ENCODE measurements around the gene SLC2A1. TPM values are rescaled to one million over a fixed set of nuclear protein-coding genes. Genes with fewer than 3 reads are reported as not detected.

Gene SLC2A1
- total RNA-seq, 1 donor from 2014 or later = 511 TPM

DNA sequence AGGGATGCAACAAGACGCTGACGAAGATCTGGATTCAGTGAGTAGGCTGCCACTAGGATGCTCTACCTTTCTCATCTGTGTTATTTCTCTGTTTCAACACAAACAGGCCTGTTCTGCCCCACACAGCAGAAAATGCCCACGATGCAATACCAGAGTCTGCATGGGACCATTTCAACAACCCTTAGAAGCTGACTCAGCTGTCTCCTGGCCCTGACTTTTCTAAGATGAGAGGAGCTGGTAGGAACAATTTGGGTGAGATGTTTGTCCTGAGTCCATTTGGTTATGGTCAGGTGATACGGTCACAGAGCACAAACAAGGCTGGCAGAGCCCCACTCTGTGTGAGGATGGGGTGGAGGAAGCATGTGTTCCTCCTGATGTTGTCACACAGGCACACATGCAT, 11.5 kb upstream of the SLC2A1 start:
- Mint-ChIP-seq H3K4me3 (ENCODE audit: unreplicated experiment) (no peak overlapping the region), H3K27ac (ENCODE audit: unreplicated experiment) (no peak overlapping the region), H3K27me3 (ENCODE audit: unreplicated experiment) (peaks cover 2% of the 10 kb centered on the region), H3K4me1 (ENCODE audit: unreplicated experiment) (peaks cover 10% of the 10 kb centered on the region), H3K9me3 (ENCODE audit: unreplicated experiment) (no peaks in the 10 kb centered on the region), H3K36me3 (ENCODE audit: low read depth, unreplicated experiment) (peaks cover 18% of the 10 kb centered on the region)
- no peak for DNase-seq (ENCODE audit: low spot score)
- TF ChIP-seq, protein P1, sequence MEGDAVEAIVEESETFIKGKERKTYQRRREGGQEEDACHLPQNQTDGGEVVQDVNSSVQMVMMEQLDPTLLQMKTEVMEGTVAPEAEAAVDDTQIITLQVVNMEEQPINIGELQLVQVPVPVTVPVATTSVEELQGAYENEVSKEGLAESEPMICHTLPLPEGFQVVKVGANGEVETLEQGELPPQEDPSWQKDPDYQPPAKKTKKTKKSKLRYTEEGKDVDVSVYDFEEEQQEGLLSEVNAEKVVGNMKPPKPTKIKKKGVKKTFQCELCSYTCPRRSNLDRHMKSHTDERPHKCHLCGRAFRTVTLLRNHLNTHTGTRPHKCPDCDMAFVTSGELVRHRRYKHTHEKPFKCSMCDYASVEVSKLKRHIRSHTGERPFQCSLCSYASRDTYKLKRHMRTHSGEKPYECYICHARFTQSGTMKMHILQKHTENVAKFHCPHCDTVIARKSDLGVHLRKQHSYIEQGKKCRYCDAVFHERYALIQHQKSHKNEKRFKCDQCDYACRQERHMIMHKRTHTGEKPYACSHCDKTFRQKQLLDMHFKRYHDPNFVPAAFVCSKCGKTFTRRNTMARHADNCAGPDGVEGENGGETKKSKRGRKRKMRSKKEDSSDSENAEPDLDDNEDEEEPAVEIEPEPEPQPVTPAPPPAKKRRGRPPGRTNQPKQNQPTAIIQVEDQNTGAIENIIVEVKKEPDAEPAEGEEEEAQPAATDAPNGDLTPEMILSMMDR (IDR thresholded peaks at IDR 0.05; ENCODE audit: unreplicated experiment) = no peak

DNA sequence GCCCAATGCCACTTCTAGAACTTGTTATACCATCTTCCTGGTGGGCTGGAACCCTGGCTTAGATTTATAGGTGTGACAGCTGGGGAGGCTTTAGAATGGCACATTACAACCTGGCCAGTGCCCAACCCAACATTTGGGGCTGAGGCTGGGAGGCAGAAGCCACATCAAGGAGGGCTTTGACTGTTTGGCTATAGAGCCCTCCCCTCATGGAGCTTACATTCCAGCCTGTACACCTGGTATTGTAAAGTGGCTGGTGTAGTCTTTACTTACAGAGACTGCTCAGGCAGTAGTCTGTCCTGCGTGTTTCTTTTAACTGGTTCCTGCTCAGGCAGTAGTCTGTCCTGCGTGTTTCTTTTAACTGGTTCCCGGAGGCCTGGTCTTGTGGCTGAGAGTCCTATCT, 10.0 kb upstream of the SLC2A1 start:
- DNase-seq (ENCODE audit: low spot score) = no peak
- H3K27ac Mint-ChIP-seq (ENCODE audit: unreplicated experiment) = no peak overlapping the region
- no peaks in the 10 kb centered on the region for H3K9me3 Mint-ChIP-seq (ENCODE audit: unreplicated experiment)
- H3K27me3 Mint-ChIP-seq (ENCODE audit: unreplicated experiment) = no peaks in the 10 kb centered on the region
- H3K4me1 Mint-ChIP-seq (ENCODE audit: unreplicated experiment) = peaks cover 11% of the 10 kb centered on the region
- H3K36me3 Mint-ChIP-seq (ENCODE audit: low read depth, unreplicated experiment) = peaks cover 12% of the 10 kb centered on the region
- H3K4me3 Mint-ChIP-seq (ENCODE audit: unreplicated experiment) = no peak overlapping the region
- TF ChIP-seq, protein P1 (IDR thresholded peaks at IDR 0.05; ENCODE audit: unreplicated experiment) = no peak

GRCh38 chr1:42966688-42967612, 8.3 kb upstream of the SLC2A1 start:
- no peaks in the 10 kb centered on the region for H3K27me3 Mint-ChIP-seq (ENCODE audit: unreplicated experiment)
- no peak overlapping the region for H3K27ac Mint-ChIP-seq (ENCODE audit: unreplicated experiment)
- peaks cover 7% of the 10 kb centered on the region for H3K36me3 Mint-ChIP-seq (ENCODE audit: low read depth, unreplicated experiment)
- peaks cover 28% of the 10 kb centered on the region for H3K4me1 Mint-ChIP-seq (ENCODE audit: unreplicated experiment)
- TF ChIP-seq, protein P1 (IDR thresholded peaks at IDR 0.05; ENCODE audit: unreplicated experiment) = no peak
- no peak for DNase-seq (ENCODE audit: low spot score)
- H3K4me3 Mint-ChIP-seq (ENCODE audit: unreplicated experiment) = no peak overlapping the region
- no peaks in the 10 kb centered on the region for H3K9me3 Mint-ChIP-seq (ENCODE audit: unreplicated experiment)

DNA sequence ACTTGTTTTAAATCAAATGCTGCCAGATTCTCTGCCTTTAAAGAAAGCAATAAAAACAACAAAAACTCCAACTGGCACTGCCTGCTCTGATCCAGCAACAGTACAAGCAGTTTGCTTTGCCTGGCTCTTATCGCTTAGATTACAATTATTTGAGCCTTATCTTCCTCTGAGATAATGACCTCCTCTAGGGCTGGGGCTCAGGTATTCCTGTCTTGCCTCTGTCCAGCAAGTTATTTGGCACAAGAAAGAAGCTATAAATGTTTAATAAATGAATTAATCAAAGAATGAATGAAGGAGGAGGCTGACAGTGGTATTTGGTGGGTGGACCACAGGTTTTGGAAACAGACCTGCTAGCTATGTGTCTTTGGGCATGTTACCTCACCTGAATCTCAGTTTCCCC, 6.7 kb upstream of the SLC2A1 start:
- Mint-ChIP-seq H3K27ac (ENCODE audit: unreplicated experiment) (peak overlapping the region; percentile 30), H3K9me3 (ENCODE audit: unreplicated experiment) (no peaks in the 10 kb centered on the region), H3K27me3 (ENCODE audit: unreplicated experiment) (peaks cover 5% of the 10 kb centered on the region), H3K4me1 (ENCODE audit: unreplicated experiment) (peaks cover 44% of the 10 kb centered on the region), H3K4me3 (ENCODE audit: unreplicated experiment) (no peak overlapping the region), H3K36me3 (ENCODE audit: low read depth, unreplicated experiment) (peaks cover 9% of the 10 kb centered on the region)
- TF ChIP-seq, protein P1 (IDR thresholded peaks at IDR 0.05; ENCODE audit: unreplicated experiment) = no peak
- DNase-seq (ENCODE audit: low spot score) = no peak

Data from endothelial cell (in vitro differentiated cells).